Psoas muscle (tissue), 8 donors: Measurements from ENCODE around the gene NAA60. TPM values are rescaled to one million over a fixed set of nuclear protein-coding genes. Genes with fewer than 3 reads are reported as not detected.

ENCODE experiments used
- ATAC-seq, 4 donors: fragments of 200-7000 bp; cut with Tn5 transposase; one replicate each; pipeline ENCODE4 v1.9.1; 2020; ENCODE audit warnings: moderate library complexity in 3 of 4, mild to moderate bottlenecking in 2 of 4
- DNase-seq, 2 donors: peaks; one replicate each; pipeline ENCODE4 v3.0.0-alpha.2; 2020
- H3K27ac ChIP-seq: fragments of 200-600 bp; one replicate; pipeline ENCODE4 v1.8.0; 2022
- H3K27me3 ChIP-seq, 3 donors: fragments of 200-600 bp in 1 of 3; one replicate each; pipeline versions ENCODE4 v1.6.1 to v1.8.0; 2013 to 2022; ENCODE audit warnings: low read length in 2 of 3, mild to moderate bottlenecking in 2 of 3, moderate library complexity in 1 of 3; ENCODE audit not compliant: insufficient read depth in 3 of 3
- H3K36me3 ChIP-seq, 2 donors: fragments of 200-600 bp in 1 of 2; one replicate each; pipeline versions ENCODE4 v1.6.1 to v1.8.0; 2013 to 2022; ENCODE audit warnings: low read depth in 1 of 2, mild to moderate bottlenecking in 1 of 2, moderate library complexity in 1 of 2; ENCODE audit not compliant: insufficient read depth in 1 of 2
- H3K4me1 ChIP-seq: fragments of 200-600 bp; one replicate; pipeline ENCODE4 v1.8.0; 2022
- H3K4me3 ChIP-seq: fragments of 200-600 bp; one replicate; pipeline ENCODE4 v1.8.0; 2022; ENCODE audit warnings: mild to moderate bottlenecking
- H3K9me3 ChIP-seq: fragments of 200-600 bp; one replicate; pipeline ENCODE4 v1.8.0; 2022
- WGBS, 3 donors: extraction: QIAGEN DNeasy Blood & Tissue Kit; methylation state at CpG; one replicate each; pipeline versions ENCODE4 v1.1.6 to v1.1.7; 2013; 5-methylcytosine and 5-hydroxymethylcytosine counted together
- intact Hi-C, 2 donors: fragments of 100-400 bp; cut with DNase I; formaldehyde crosslinking; loops; one replicate each; pipeline versions ENCODE4 v1.11.0 to v1.14.2; 2022
- polyA plus RNA-seq, 3 donors: library from polyadenylated mRNA; stranded (reverse); fragments of 200-250 nt; gene quantifications; one replicate each; pipeline ENCODE4 v1.2.3, GENCODE V29; 2013
- total RNA-seq, 4 donors: library from RNA; stranded (reverse); fragmentation: NEBNext Ultra II Directional in 2 of 4; extraction: Animal tissue kit (Norgen Biotek cat#: 25700) in 2 of 4; gene quantifications; one replicate each; pipeline versions ENCODE4 v1.2.1 to v1.2.4, GENCODE V29; 2021 to 2023
- TF ChIP-seq, protein P1 (sequence below): fragments of 200-600 bp; IDR thresholded peaks from one replicate; pipeline ENCODE4 v1.8.0; 2022; ENCODE audit warnings: antibody characterized with exemption
- donor health status: healthy with polysubstance abuse.
- donor health status: DM: no; HTN: no; CAD: no; lungs with moderate emphysema.
- donor health status: Bipolar disorder and iron deficiency.
- donor health status: healthy.
- donor health status: DM: yes; HTN: yes; CAD: no.
- donor health status: DM: no; HTN: no; CAD: no.
- donor health status: DM: no; HTN: no; CAD: no.
- donor health status: DM: yes; HTN: yes; CAD: no.

NAA60 gene
- total and polyA plus RNA-seq, 7 donors, result 17.9 to 29.3 (median 20.1) TPM

DNA sequence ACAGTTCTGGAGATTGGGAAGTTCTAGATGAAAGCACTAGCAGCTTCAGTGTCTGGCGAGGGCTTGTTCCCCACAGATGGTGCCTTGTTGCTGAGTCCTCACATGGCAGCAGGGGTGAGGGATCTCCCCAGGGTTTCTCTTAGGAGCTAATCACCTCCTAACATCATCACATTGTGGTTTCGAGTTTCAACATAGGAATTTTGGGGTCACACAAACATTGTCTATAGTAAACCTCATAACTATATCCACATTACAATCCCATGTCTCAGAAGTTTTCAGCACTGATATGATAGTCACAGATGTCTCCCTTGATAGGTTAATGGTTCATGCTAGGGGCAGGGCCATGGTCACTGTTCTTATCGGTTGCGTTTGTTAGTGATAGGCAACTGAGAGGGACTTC is 71.1 kb downstream of the NAA60 start:
- WGBS, 3 donors, result 96 to 97% (median 96%) methylated on average over 4 of the region's 4 CpGs
- intact Hi-C loops, result no loop called here
- H3K4me3 ChIP-seq, result no peak overlapping the region
- DNase-seq, result no peak
- no peaks in the 10 kb centered on the region for H3K9me3 ChIP-seq
- no peak overlapping the region for H3K27ac ChIP-seq
- no peak for ATAC-seq
- TF ChIP-seq, protein P1, sequence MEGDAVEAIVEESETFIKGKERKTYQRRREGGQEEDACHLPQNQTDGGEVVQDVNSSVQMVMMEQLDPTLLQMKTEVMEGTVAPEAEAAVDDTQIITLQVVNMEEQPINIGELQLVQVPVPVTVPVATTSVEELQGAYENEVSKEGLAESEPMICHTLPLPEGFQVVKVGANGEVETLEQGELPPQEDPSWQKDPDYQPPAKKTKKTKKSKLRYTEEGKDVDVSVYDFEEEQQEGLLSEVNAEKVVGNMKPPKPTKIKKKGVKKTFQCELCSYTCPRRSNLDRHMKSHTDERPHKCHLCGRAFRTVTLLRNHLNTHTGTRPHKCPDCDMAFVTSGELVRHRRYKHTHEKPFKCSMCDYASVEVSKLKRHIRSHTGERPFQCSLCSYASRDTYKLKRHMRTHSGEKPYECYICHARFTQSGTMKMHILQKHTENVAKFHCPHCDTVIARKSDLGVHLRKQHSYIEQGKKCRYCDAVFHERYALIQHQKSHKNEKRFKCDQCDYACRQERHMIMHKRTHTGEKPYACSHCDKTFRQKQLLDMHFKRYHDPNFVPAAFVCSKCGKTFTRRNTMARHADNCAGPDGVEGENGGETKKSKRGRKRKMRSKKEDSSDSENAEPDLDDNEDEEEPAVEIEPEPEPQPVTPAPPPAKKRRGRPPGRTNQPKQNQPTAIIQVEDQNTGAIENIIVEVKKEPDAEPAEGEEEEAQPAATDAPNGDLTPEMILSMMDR, result no peak
- H3K36me3 ChIP-seq, result peaks cover 2 to 100% of the 10 kb centered on the region in 2 donors
- no peaks in the 10 kb centered on the region for H3K4me1 ChIP-seq
- no peaks in the 10 kb centered on the region for H3K27me3 ChIP-seq

- no peaks in the 10 kb centered on the region for H3K4me1 ChIP-seq
- TF ChIP-seq, protein P1, result no peak
- WGBS, 3 donors, result 92 to 95% (median 93%) methylated on average over 4 of the region's 4 CpGs
These were observed 72.4 kb downstream of the NAA60 start for GRCh38 chr16:3515897-3516296.

DNA sequence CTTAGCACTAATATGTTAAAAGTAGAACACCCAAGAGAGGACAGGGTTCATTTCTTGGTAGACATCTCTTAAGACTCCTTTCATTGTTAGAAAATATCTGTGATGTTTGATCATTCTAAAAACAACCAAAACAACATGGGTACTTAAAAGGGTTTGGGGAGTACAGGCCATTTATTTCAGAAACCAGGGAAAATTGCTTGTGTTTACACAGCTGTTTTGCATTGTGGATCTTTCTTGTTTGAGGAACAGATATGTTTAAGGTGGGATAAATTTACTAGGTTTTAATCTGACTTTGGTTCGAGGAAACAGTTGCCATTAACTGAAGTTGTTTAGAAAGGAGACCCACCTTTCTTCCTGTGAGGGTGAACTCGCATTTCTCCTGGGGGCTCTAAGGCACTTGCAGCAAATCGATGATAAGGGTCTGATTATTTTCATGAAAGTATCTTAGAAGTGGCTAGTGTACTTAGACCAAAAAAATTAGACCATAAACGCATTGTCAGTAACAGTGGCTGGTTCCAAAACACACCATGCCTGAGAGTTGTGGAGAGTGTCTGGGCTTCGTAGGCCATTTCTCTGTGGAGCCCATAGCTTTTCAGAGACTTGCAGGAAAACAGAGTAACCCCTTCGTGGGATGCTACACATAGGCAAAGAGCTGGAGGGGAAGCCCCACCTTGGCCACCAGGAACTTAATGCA is 75.0 kb downstream of the NAA60 start:
- peaks cover 2 to 90% of the 10 kb centered on the region in 2 donors for H3K36me3 ChIP-seq
- WGBS, 3 donors, result 82 to 86% (median 84%) methylated on average over 6 of the region's 6 CpGs
- intact Hi-C loops, result no loop called here

More at GRCh38 chr16:3515897-3516296, 72.4 kb downstream of the NAA60 start:
- Histone ChIP-seq H3K27ac (no peak overlapping the region), H3K27me3 (no peaks in the 10 kb centered on the region), H3K36me3 (peaks cover 2 to 100% of the 10 kb centered on the region in 2 donors), H3K9me3 (no peaks in the 10 kb centered on the region), H3K4me3 (no peak overlapping the region)
- intact Hi-C loops, result no loop called here
- ATAC-seq, result no peak
- DNase-seq, result no peak

DNA sequence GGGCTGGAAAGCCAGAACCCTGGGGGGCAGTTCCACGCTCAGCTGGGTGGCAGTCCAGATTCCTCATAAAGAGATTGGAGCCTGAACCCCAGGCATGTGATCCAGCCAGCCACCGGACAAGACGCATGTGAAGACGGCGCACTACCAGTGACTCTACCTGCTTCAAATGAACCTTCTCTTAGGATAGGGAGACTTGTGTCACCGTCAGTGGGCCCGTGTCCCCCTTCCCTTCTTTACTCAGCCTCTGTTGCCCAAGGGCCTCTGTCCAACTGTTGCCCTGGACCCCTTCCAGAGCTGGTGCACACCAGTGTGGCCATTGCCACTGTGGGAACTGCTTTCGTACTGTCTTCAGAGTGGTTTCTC is 75.5 kb downstream of the NAA60 start:
- peaks cover 2 to 90% of the 10 kb centered on the region in 2 donors for H3K36me3 ChIP-seq
- H3K27ac ChIP-seq, result no peak overlapping the region
- H3K9me3 ChIP-seq, result no peaks in the 10 kb centered on the region
- DNase-seq, result no peak
- 91 to 95% (median 93%) methylated on average over 8 of the region's 8 CpGs for WGBS, 3 donors
- no peaks in the 10 kb centered on the region for H3K27me3 ChIP-seq
- no peak overlapping the region for H3K4me3 ChIP-seq
- no peak for ATAC-seq
- no peaks in the 10 kb centered on the region for H3K4me1 ChIP-seq
- TF ChIP-seq, protein P1, result no peak
- intact Hi-C loops, result no loop called here

More for the DNA sequence above, 75.0 kb downstream of the NAA60 start:
- ATAC-seq (no peak), DNase-seq (no peak)
- Histone ChIP-seq H3K27me3 (no peaks in the 10 kb centered on the region), H3K9me3 (no peaks in the 10 kb centered on the region), H3K4me1 (no peaks in the 10 kb centered on the region), H3K27ac (no peak overlapping the region), H3K4me3 (no peak overlapping the region)
- TF ChIP-seq, protein P1, result no peak

- H3K27ac ChIP-seq, result no peak overlapping the region
These were observed 76.1 kb downstream of the NAA60 start for GRCh38 chr16:3519581-3519980.

More at GRCh38 chr16:3519581-3519980, 76.1 kb downstream of the NAA60 start:
- Histone ChIP-seq H3K4me3 (no peak overlapping the region), H3K9me3 (no peaks in the 10 kb centered on the region), H3K4me1 (no peaks in the 10 kb centered on the region), H3K27me3 (no peaks in the 10 kb centered on the region), H3K36me3 (peaks cover 2 to 90% of the 10 kb centered on the region in 2 donors)
- intact Hi-C loops, result no loop called here
- 93 to 95% (median 94%) methylated on average over 2 of the region's 2 CpGs for WGBS, 3 donors
- TF ChIP-seq, protein P1, result no peak
- DNase-seq (no peak), ATAC-seq (no peak)
